ENCODE measurements around the gene COG1.

DNA sequence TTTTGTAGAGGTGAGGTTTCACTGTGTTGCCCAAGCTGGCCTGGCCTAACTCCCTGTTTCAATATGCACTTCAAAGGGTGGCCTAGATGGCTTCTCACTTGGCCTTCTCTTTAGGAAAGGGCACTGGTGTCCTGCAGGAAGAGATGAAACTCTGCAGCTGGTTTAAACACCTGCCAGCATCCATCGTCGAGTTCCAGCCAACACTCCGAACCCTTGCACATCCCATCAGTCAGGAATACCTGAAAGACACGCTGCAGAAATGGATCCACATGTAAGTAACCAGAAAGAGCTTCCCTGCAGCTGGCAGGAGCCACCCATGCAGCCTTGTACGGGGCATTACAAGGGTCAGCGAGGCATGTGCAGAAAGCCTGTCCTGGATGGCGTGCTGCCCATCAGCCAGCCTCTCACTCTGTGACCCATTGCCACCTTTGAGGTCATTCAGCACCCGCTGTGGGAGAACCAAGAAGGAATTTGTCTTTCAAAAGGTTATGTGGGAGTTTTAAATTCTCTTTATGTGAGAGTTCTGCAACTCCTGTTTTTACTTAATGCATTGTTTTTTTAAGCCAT, 7.0 kb downstream of the COG1 start:
- no peak for TF ChIP-seq POLR2A (IDR thresholded peaks at IDR 0.05)
- TF ChIP-seq, protein P1, sequence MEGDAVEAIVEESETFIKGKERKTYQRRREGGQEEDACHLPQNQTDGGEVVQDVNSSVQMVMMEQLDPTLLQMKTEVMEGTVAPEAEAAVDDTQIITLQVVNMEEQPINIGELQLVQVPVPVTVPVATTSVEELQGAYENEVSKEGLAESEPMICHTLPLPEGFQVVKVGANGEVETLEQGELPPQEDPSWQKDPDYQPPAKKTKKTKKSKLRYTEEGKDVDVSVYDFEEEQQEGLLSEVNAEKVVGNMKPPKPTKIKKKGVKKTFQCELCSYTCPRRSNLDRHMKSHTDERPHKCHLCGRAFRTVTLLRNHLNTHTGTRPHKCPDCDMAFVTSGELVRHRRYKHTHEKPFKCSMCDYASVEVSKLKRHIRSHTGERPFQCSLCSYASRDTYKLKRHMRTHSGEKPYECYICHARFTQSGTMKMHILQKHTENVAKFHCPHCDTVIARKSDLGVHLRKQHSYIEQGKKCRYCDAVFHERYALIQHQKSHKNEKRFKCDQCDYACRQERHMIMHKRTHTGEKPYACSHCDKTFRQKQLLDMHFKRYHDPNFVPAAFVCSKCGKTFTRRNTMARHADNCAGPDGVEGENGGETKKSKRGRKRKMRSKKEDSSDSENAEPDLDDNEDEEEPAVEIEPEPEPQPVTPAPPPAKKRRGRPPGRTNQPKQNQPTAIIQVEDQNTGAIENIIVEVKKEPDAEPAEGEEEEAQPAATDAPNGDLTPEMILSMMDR (IDR thresholded peaks at IDR 0.05), result no peak

Measured in body of pancreas (tissue), 4 donors.